Fibroblast of the aortic adventitia (primary cell): ENCODE measurements around the gene PRKN. TPM values are rescaled to one million over a fixed set of nuclear protein-coding genes. Genes with fewer than 3 reads are reported as not detected.

Experiments
- DNase-seq: peaks from one replicate; pipeline ENCODE4 v3.0.0-alpha.2; 2010; ENCODE audit warnings: low read depth
- H3K4me3 ChIP-seq: 2 replicates; pipeline ENCODE4 v1.5.1; 2011; ENCODE audit warnings: low read depth, mild to moderate bottlenecking, control low read depth, low read length, moderate library complexity
- total RNA-seq: library from RNA; depleted of rRNA; stranded (reverse); fragments of >200 nt; gene quantifications from 2 replicates; pipeline ENCODE4 v1.2.3, GENCODE V29; 2012; ENCODE audit warnings: low replicate concordance
- TF ChIP-seq, protein P1 (sequence below): IDR thresholded peaks from 2 replicates; pipeline ENCODE4 v1.5.1; 2011; ENCODE audit warnings: mild to moderate bottlenecking, low read length, control low read depth, inconsistent platforms; ENCODE audit not compliant: insufficient read depth

Gene PRKN
- total RNA-seq, 1 donor = 2.0 TPM

DNA sequence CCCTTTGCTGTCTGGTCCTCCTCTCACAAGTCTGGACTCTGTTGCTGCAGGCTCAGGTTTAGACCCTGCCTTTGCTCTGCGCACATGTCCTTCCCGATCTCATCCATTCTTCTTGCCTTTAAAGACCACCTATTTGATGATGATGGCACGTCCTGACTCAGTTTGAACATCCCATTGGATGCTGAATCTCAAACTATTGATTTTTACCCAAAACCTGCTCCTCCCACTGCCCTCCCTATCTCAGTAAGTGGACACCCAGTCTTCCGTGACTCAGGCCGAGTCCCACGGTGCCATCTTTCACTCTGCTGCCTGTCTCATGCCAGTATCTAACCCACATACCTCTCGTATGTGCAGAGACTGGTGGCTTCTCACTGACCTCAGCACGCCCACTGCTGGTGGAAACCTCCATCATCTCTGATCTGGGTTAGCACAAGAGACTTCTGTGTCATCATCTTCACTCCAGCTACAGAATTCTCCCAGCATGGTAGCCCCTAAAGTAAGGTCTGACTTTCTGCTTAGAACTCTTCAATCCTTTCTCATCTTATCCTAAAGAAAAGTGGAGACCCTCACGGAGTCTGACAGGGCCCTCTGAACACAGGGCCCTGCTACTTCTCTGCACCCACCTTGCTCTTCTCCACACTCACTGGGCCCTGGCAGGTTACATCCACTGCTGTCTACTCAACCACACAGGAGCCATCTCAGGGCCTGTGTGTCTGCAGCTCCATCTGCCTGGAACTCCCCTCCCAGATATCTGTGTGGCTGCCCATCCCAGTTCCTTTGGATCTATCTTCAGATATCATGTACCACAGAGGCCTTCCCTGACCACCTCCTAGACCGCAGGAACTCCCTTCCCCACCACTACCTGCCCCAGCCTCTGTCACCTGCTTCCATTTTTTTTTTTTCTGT is 1066.6 kb downstream of the PRKN start:
- DNase-seq = no peak
- TF ChIP-seq, protein P1, sequence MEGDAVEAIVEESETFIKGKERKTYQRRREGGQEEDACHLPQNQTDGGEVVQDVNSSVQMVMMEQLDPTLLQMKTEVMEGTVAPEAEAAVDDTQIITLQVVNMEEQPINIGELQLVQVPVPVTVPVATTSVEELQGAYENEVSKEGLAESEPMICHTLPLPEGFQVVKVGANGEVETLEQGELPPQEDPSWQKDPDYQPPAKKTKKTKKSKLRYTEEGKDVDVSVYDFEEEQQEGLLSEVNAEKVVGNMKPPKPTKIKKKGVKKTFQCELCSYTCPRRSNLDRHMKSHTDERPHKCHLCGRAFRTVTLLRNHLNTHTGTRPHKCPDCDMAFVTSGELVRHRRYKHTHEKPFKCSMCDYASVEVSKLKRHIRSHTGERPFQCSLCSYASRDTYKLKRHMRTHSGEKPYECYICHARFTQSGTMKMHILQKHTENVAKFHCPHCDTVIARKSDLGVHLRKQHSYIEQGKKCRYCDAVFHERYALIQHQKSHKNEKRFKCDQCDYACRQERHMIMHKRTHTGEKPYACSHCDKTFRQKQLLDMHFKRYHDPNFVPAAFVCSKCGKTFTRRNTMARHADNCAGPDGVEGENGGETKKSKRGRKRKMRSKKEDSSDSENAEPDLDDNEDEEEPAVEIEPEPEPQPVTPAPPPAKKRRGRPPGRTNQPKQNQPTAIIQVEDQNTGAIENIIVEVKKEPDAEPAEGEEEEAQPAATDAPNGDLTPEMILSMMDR = no peak
- H3K4me3 ChIP-seq = no peak overlapping the region

DNA sequence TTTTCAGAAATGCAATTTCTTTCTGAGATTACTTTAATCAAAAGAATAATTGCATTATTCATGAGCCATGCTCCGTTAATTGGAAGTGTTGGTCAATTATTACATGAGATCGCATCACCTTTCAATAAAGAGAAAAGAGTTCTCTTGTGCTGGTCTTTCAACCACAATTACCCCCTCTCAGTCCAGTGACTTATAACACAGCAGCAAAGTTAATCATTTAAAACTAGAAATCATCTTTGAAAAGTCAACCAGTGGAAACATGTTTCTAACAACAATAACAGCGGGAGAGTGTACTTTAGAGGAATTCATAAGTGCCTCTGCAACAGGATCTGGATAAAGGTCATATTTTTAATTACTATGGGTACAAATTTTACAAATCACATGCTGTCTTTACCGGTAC is 1069.4 kb downstream of the PRKN start:
- DNase-seq = no peak
- TF ChIP-seq, protein P1 = no peak

DNA sequence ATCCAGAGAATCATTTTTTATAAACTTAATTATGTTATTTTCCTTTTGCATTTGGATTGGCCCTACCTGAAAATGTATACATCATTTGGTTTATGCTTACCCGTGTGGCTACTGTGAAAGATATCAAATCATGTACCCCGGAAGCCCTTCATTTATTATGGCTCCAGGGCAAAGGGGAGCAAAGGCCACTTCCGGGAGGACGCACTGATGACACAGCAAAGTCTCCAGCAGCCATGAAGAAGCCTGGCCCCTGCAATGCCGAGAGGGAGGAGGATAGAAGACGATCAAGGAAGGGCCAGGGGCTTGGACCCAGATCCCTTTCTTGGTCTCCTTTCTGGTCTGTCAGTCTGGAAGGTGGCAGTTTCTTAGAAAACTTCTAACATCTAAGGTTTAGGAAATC is 1073.4 kb downstream of the PRKN start:
- H3K4me3 ChIP-seq = no peak overlapping the region
- TF ChIP-seq, protein P1 = no peak
- no peak for DNase-seq

More for the DNA sequence above, 1069.4 kb downstream of the PRKN start:
- no peak overlapping the region for H3K4me3 ChIP-seq

DNA sequence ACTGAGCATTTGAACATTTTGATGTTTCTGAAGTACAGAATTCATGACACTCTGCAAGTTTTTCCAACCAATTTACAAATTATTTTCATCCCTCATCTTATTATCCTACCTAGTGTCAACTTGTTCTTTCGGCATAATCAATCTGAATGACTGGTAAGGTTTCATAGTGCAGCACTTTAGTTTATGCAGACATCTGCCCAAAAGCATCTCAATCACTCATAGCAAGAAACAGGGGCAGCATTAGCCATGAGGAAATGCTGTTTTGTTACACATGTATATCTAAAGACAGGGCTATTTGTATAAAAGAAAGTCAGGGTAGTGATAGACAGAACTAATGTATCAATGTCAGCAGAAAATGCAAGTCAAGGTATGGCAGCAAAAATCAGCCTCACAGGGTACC is 1075.6 kb downstream of the PRKN start:
- no peak overlapping the region for H3K4me3 ChIP-seq
- DNase-seq = no peak
- TF ChIP-seq, protein P1 = no peak

DNA sequence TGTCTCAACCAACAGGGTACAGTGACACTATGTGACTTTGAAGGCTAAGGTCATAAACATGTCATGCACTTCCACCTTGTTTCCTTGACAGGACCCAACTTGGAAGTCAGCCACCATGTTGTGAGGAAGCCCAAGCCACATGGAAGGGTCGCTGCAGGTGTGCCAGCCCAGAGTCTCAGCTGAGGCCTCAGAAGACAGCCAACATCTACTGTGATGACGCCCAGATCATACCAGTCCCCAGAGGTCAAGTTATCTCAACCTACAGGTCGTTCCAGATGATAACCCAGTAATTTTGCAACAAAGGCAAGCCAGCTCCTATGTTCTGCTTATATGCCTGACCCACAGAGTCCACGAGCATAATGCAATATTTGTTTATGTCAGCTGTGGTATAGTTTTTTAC is 1077.7 kb downstream of the PRKN start:
- DNase-seq = no peak
- TF ChIP-seq, protein P1 = no peak
- no peak overlapping the region for H3K4me3 ChIP-seq

DNA sequence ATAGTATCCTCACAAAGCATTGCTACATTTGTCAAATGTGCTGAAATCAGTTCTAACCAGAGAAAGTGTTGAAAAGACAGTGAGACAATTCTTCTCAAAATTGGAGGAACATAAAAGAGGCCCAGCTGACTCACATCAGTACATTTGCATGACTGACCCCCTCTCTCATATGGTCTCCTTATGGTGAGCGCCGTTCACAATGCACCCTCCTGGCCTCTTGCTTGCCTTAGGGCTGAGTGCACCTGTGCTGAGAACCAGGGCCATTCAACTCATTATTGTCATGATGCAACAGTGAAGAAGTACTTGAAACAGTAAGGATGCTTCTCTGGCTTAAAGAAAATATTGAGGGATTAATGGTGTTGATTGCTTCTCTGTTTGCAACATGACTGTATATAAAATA is 1078.5 kb downstream of the PRKN start:
- DNase-seq = no peak
- H3K4me3 ChIP-seq = no peak overlapping the region
- TF ChIP-seq, protein P1 = no peak

DNA sequence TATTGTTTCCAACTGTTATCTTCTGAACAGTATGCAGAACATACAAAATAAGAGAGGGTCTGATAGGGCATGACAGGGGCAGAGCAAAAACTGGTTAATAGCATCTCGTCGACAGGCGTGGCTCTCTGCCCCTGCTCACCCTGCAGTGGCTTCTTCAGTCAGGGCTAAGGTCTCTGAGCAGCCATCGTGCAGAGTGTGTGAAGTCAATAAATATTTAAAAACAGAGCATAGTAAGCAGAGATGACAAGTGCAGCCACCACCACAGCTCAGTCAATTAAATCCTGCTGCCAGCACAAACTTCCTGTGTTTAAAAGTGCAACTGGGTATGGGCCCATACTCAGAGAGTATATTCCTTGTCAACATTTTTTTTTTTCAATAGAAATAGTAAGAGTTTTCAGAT is 1080.3 kb downstream of the PRKN start:
- no peak for DNase-seq
- H3K4me3 ChIP-seq = no peak overlapping the region
- TF ChIP-seq, protein P1 = no peak
